WTC11 (cell line): ENCODE results near the gene HMGN4. TPM values are rescaled to one million over a fixed set of nuclear protein-coding genes. Genes with fewer than 3 reads are reported as not detected.

ENCODE experiments used
- ATF1 ChIP-seq: sonication (generic); formaldehyde crosslinking; IDR thresholded peaks from 2 replicates; pipeline ENCODE4 v1.8.1; 2023; ENCODE audit warnings: mild to moderate bottlenecking, moderate library complexity, missing genetic modification reagents
- CREM ChIP-seq: sonication (generic); formaldehyde crosslinking; IDR thresholded peaks from 2 replicates; pipeline ENCODE4 v1.8.1; 2022; ENCODE audit warnings: mild to moderate bottlenecking, missing genetic modification reagents, moderate library complexity
- ELF4 ChIP-seq: sonication (generic); formaldehyde crosslinking; IDR thresholded peaks from 2 replicates; pipeline ENCODE4 v1.8.1; 2022; ENCODE audit warnings: low read depth, mild to moderate bottlenecking, moderate library complexity, missing genetic modification reagents
- FOXJ3 ChIP-seq: sonication (generic); formaldehyde crosslinking; IDR thresholded peaks from 2 replicates; pipeline ENCODE4 v1.9.0; 2021; ENCODE audit warnings: missing genetic modification reagents, mild to moderate bottlenecking, borderline replicate concordance
- FOXK1 ChIP-seq: sonication (generic); formaldehyde crosslinking; IDR thresholded peaks from 2 replicates; pipeline ENCODE4 v1.8.0; 2022; ENCODE audit warnings: mild to moderate bottlenecking, moderate library complexity, missing genetic modification reagents
- JUN ChIP-seq: sonication (generic); formaldehyde crosslinking; IDR thresholded peaks from 2 replicates; pipeline ENCODE4 v1.8.0; 2023; ENCODE audit warnings: mild to moderate bottlenecking, missing genetic modification reagents
- KAT7 ChIP-seq: sonication (generic); formaldehyde crosslinking; IDR thresholded peaks from 2 replicates; pipeline ENCODE4 v1.8.1; 2023; ENCODE audit warnings: missing genetic modification reagents, mild to moderate bottlenecking, borderline replicate concordance
- MXD4 ChIP-seq: fragments of 250-450 bp; sonication (Bioruptor Pico); IDR thresholded peaks from 2 replicates; pipeline ENCODE4 v1.8.0; 2021; ENCODE audit warnings: mild to moderate bottlenecking, moderate library complexity, borderline replicate concordance
- MYBL2 ChIP-seq: sonication (generic); formaldehyde crosslinking; IDR thresholded peaks from 2 replicates; pipeline ENCODE4 v1.8.1; 2023; ENCODE audit warnings: mild to moderate bottlenecking, moderate library complexity, missing genetic modification reagents
- NFYB ChIP-seq: sonication (generic); formaldehyde crosslinking; conservative IDR thresholded peaks from 2 replicates; pipeline ENCODE4 v1.8.0; 2022; ENCODE audit warnings: low read depth, missing genetic modification reagents
- NR3C1 ChIP-seq: sonication (generic); formaldehyde crosslinking; conservative IDR thresholded peaks from 2 replicates; pipeline ENCODE4 v1.8.1; 2023; ENCODE audit warnings: low read depth, mild to moderate bottlenecking, missing genetic modification reagents
- SMAD4 ChIP-seq: sonication (generic); formaldehyde crosslinking; IDR thresholded peaks from 2 replicates; pipeline ENCODE4 v1.8.0; 2022; ENCODE audit warnings: mild to moderate bottlenecking, missing genetic modification reagents
- TEAD1 ChIP-seq: sonication (generic); formaldehyde crosslinking; IDR thresholded peaks from 2 replicates; pipeline ENCODE4 v1.8.0; 2022; ENCODE audit warnings: mild to moderate bottlenecking, missing genetic modification reagents
- TEAD4 ChIP-seq: sonication (generic); formaldehyde crosslinking; IDR thresholded peaks from 2 replicates; pipeline ENCODE4 v1.8.0; 2022; ENCODE audit warnings: mild to moderate bottlenecking, missing genetic modification reagents
- ZBTB21 ChIP-seq: sonication (generic); formaldehyde crosslinking; IDR thresholded peaks from 2 replicates; pipeline ENCODE4 v1.8.1; 2023; ENCODE audit warnings: mild to moderate bottlenecking, missing genetic modification reagents, borderline replicate concordance
- ZNF138 ChIP-seq: sonication (generic); formaldehyde crosslinking; conservative IDR thresholded peaks from 2 replicates; pipeline ENCODE4 v1.8.1; 2022; ENCODE audit warnings: mild to moderate bottlenecking, moderate library complexity, missing genetic modification reagents
- ZNF219 ChIP-seq: sonication (generic); formaldehyde crosslinking; IDR thresholded peaks from 2 replicates; pipeline ENCODE4 v1.8.0; 2023; ENCODE audit warnings: missing genetic modification reagents, mild to moderate bottlenecking, borderline replicate concordance
- ZNF232 ChIP-seq: sonication (generic); formaldehyde crosslinking; IDR thresholded peaks from 2 replicates; pipeline ENCODE4 v1.8.0; 2022; ENCODE audit warnings: mild to moderate bottlenecking, missing genetic modification reagents
- ZNF423 ChIP-seq: fragments of 250-450 bp; sonication (Bioruptor Pico); IDR thresholded peaks from 2 replicates; pipeline ENCODE4 v2.1.2; 2022; ENCODE audit warnings: mild to moderate bottlenecking, moderate library complexity
- total RNA-seq: library from RNA; stranded (reverse); gene quantifications from 3 replicates; pipeline ENCODE4 v1.2.3, GENCODE V29; 2021
- TF ChIP-seq, protein P1 (sequence below): sonication (generic); formaldehyde crosslinking; IDR thresholded peaks from 2 replicates; pipeline ENCODE4 v1.8.0; 2023; ENCODE audit warnings: mild to moderate bottlenecking, missing genetic modification reagents
- TF ChIP-seq, protein P2 (sequence below): sonication (generic); formaldehyde crosslinking; conservative IDR thresholded peaks from 2 replicates; pipeline ENCODE4 v1.8.1; 2023; ENCODE audit warnings: mild to moderate bottlenecking, low read depth, missing genetic modification reagents, moderate library complexity
- TF ChIP-seq, protein P3 (sequence below): fragments of 250-450 bp; sonication (Bioruptor Pico); IDR thresholded peaks from 2 replicates; pipeline ENCODE4 v1.8.0; 2021; ENCODE audit warnings: mild to moderate bottlenecking
- TF ChIP-seq, protein P4 (sequence below): sonication (generic); formaldehyde crosslinking; IDR thresholded peaks from 2 replicates; pipeline ENCODE4 v1.8.0; 2023; ENCODE audit warnings: missing genetic modification reagents
- TF ChIP-seq, protein P5 (sequence below): sonication (generic); formaldehyde crosslinking; IDR thresholded peaks from 2 replicates; pipeline ENCODE4 v1.8.0; 2022; ENCODE audit warnings: mild to moderate bottlenecking, missing genetic modification reagents
- TF ChIP-seq, protein P6 (sequence below): fragments of 250-450 bp; sonication (Bioruptor Pico); IDR thresholded peaks from 2 replicates; pipeline ENCODE4 v1.9.0; 2021; ENCODE audit warnings: mild to moderate bottlenecking
- TF ChIP-seq, protein P7 (sequence below): sonication (generic); formaldehyde crosslinking; IDR thresholded peaks from 2 replicates; pipeline ENCODE4 v1.8.0; 2023; ENCODE audit warnings: missing genetic modification reagents, mild to moderate bottlenecking, borderline replicate concordance

Gene HMGN4
- total RNA-seq, 1 experiment from 2014 or later = 57.1 TPM

DNA sequence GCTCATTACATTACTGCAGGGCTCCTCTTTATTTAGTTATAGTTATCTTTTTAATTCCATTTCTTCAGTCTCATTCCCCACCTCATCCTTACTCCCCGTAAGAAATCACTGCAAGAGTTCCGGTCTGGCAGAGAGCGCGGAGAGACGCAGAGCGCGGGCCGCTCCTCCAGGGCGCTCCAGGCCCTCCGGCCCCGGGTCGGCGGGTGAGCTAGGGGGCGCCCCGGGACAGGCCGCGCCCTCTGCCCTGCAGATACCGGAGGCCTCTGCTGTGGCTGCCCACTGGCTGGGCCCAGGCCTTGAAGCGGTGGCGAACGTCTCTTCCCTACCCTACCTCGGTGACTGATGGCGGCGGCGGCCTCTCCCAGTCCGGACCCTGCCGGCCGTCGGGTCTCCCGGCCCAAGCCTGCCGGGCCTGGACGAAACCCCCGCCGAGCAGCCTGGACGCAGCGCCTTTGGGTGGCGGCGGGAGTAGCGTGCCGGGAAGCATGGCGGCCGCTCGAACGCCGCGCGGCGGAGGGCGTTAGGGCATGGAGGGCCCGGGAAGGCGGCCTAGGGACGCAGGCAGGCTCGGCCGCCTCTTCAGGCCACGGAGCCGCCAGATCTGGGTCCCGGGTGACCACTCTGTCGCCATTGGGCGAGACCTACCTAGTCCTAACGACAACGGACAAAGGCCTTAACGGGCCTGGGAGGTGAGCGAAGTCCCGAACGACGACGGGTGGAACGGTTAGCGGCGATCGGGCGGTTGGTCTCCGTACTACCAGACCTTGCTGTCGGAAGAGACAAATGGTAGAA is 16.4 kb upstream of the HMGN4 start (continued):
- TF ChIP-seq, protein P1, sequence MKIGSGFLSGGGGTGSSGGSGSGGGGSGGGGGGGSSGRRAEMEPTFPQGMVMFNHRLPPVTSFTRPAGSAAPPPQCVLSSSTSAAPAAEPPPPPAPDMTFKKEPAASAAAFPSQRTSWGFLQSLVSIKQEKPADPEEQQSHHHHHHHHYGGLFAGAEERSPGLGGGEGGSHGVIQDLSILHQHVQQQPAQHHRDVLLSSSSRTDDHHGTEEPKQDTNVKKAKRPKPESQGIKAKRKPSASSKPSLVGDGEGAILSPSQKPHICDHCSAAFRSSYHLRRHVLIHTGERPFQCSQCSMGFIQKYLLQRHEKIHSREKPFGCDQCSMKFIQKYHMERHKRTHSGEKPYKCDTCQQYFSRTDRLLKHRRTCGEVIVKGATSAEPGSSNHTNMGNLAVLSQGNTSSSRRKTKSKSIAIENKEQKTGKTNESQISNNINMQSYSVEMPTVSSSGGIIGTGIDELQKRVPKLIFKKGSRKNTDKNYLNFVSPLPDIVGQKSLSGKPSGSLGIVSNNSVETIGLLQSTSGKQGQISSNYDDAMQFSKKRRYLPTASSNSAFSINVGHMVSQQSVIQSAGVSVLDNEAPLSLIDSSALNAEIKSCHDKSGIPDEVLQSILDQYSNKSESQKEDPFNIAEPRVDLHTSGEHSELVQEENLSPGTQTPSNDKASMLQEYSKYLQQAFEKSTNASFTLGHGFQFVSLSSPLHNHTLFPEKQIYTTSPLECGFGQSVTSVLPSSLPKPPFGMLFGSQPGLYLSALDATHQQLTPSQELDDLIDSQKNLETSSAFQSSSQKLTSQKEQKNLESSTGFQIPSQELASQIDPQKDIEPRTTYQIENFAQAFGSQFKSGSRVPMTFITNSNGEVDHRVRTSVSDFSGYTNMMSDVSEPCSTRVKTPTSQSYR (CRISPR knock-in tag) = no peak
- TF ChIP-seq ZNF423 (CRISPR knock-in tag) = peak; percentile 95
- 0 out of 2 replicates have a peak, but pooled peaks have one; percentile 6 for TF ChIP-seq NFYB (CRISPR knock-in tag)
- TF ChIP-seq ZNF138 (CRISPR knock-in tag) = no peak
- TF ChIP-seq NR3C1 (CRISPR knock-in tag) = no peak
- TF ChIP-seq MXD4 (CRISPR knock-in tag) = no peak
- 0 out of 2 replicates have a peak, but pooled peaks have one; percentile 44 for TF ChIP-seq ATF1 (CRISPR knock-in tag)
- TF ChIP-seq TEAD4 (CRISPR knock-in tag) = no peak
- TF ChIP-seq FOXJ3 = no peak
- TF ChIP-seq, protein P2, sequence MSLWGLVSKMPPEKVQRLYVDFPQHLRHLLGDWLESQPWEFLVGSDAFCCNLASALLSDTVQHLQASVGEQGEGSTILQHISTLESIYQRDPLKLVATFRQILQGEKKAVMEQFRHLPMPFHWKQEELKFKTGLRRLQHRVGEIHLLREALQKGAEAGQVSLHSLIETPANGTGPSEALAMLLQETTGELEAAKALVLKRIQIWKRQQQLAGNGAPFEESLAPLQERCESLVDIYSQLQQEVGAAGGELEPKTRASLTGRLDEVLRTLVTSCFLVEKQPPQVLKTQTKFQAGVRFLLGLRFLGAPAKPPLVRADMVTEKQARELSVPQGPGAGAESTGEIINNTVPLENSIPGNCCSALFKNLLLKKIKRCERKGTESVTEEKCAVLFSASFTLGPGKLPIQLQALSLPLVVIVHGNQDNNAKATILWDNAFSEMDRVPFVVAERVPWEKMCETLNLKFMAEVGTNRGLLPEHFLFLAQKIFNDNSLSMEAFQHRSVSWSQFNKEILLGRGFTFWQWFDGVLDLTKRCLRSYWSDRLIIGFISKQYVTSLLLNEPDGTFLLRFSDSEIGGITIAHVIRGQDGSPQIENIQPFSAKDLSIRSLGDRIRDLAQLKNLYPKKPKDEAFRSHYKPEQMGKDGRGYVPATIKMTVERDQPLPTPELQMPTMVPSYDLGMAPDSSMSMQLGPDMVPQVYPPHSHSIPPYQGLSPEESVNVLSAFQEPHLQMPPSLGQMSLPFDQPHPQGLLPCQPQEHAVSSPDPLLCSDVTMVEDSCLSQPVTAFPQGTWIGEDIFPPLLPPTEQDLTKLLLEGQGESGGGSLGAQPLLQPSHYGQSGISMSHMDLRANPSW (CRISPR knock-in tag) = no peak
- TF ChIP-seq ZNF219 (CRISPR knock-in tag) = peak; percentile 92; the same call in 1 of the 2 replicates
- 0 out of 2 replicates have a peak, but pooled peaks have one; percentile 78 for TF ChIP-seq ELF4 (CRISPR knock-in tag)
- no peak for TF ChIP-seq ZBTB21 (CRISPR knock-in tag)
- TF ChIP-seq, protein P3, sequence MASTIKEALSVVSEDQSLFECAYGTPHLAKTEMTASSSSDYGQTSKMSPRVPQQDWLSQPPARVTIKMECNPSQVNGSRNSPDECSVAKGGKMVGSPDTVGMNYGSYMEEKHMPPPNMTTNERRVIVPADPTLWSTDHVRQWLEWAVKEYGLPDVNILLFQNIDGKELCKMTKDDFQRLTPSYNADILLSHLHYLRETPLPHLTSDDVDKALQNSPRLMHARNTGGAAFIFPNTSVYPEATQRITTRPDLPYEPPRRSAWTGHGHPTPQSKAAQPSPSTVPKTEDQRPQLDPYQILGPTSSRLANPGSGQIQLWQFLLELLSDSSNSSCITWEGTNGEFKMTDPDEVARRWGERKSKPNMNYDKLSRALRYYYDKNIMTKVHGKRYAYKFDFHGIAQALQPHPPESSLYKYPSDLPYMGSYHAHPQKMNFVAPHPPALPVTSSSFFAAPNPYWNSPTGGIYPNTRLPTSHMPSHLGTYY (CRISPR knock-in tag) = no peak
- peak; percentile 93; the same call in 1 of the 2 replicates for TF ChIP-seq KAT7 (CRISPR knock-in tag)
- peak; percentile 13; the same call in 1 of the 2 replicates for TF ChIP-seq JUN (CRISPR knock-in tag)
- peak; percentile 63; the same call in 1 of the 2 replicates for TF ChIP-seq SMAD4 (CRISPR knock-in tag)
- TF ChIP-seq CREM (CRISPR knock-in tag) = peak; percentile 77
- TF ChIP-seq, protein P4, sequence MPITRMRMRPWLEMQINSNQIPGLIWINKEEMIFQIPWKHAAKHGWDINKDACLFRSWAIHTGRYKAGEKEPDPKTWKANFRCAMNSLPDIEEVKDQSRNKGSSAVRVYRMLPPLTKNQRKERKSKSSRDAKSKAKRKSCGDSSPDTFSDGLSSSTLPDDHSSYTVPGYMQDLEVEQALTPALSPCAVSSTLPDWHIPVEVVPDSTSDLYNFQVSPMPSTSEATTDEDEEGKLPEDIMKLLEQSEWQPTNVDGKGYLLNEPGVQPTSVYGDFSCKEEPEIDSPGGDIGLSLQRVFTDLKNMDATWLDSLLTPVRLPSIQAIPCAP (CRISPR knock-in tag) = 0 out of 2 replicates have a peak, but pooled peaks have one; percentile 57
- TF ChIP-seq FOXK1 = peak; percentile 66; the same call in 1 of the 2 replicates
- TF ChIP-seq TEAD1 (CRISPR knock-in tag) = peak; percentile 68
- TF ChIP-seq MYBL2 (CRISPR knock-in tag) = peak; percentile 73
- TF ChIP-seq, protein P5, sequence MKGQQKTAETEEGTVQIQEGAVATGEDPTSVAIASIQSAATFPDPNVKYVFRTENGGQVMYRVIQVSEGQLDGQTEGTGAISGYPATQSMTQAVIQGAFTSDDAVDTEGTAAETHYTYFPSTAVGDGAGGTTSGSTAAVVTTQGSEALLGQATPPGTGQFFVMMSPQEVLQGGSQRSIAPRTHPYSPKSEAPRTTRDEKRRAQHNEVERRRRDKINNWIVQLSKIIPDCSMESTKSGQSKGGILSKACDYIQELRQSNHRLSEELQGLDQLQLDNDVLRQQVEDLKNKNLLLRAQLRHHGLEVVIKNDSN (CRISPR knock-in tag) = peak; percentile 59
- TF ChIP-seq ZNF232 (CRISPR knock-in tag) = no peak
- TF ChIP-seq, protein P6, sequence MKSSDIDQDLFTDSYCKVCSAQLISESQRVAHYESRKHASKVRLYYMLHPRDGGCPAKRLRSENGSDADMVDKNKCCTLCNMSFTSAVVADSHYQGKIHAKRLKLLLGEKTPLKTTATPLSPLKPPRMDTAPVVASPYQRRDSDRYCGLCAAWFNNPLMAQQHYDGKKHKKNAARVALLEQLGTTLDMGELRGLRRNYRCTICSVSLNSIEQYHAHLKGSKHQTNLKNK (CRISPR knock-in tag) = no peak
- TF ChIP-seq, protein P7, sequence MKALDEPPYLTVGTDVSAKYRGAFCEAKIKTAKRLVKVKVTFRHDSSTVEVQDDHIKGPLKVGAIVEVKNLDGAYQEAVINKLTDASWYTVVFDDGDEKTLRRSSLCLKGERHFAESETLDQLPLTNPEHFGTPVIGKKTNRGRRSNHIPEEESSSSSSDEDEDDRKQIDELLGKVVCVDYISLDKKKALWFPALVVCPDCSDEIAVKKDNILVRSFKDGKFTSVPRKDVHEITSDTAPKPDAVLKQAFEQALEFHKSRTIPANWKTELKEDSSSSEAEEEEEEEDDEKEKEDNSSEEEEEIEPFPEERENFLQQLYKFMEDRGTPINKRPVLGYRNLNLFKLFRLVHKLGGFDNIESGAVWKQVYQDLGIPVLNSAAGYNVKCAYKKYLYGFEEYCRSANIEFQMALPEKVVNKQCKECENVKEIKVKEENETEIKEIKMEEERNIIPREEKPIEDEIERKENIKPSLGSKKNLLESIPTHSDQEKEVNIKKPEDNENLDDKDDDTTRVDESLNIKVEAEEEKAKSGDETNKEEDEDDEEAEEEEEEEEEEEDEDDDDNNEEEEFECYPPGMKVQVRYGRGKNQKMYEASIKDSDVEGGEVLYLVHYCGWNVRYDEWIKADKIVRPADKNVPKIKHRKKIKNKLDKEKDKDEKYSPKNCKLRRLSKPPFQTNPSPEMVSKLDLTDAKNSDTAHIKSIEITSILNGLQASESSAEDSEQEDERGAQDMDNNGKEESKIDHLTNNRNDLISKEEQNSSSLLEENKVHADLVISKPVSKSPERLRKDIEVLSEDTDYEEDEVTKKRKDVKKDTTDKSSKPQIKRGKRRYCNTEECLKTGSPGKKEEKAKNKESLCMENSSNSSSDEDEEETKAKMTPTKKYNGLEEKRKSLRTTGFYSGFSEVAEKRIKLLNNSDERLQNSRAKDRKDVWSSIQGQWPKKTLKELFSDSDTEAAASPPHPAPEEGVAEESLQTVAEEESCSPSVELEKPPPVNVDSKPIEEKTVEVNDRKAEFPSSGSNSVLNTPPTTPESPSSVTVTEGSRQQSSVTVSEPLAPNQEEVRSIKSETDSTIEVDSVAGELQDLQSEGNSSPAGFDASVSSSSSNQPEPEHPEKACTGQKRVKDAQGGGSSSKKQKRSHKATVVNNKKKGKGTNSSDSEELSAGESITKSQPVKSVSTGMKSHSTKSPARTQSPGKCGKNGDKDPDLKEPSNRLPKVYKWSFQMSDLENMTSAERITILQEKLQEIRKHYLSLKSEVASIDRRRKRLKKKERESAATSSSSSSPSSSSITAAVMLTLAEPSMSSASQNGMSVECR (CRISPR knock-in tag) = peak; percentile 84; the same call in 1 of the 2 replicates
